HEK293 (cell line): ENCODE measurements around the gene DLX2.

Source experiments
- CTCF ChIA-PET: fragments of 350-600 bp; formaldehyde crosslinking; extraction: SDS; loops from one replicate; lab custom pipeline; 2021; ENCODE audit warnings: antibody characterized with exemption; lab: Yijun Ruan, JAX
- POLR2A ChIA-PET: fragments of 300-600 bp; formaldehyde crosslinking; extraction: SDS; loops from one replicate; lab custom pipeline; 2020; ENCODE audit warnings: antibody characterized with exemption, inconsistent platforms; lab: Yijun Ruan, JAX
- H3K27ac ChIP-seq: fragments of 200-500 bp; sonication (Bioruptor generic); 2 replicates; pipeline ENCODE4 v1.5.1; 2014; ENCODE audit warnings: low read depth, low read length, control low read depth, inconsistent platforms; ENCODE audit errors: extremely low read depth
- H3K36me3 ChIP-seq, 2 experiments: fragments of 200-500 bp in 1 of 2; sonication (Bioruptor generic) in 1 of 2; 1 replicate in 1 of 2; 2 replicates in 1 of 2; pipeline ENCODE4 v1.5.1; 2014 to 2017; ENCODE audit warnings: inconsistent platforms in 2 of 2, low read length in 2 of 2; ENCODE audit not compliant: control insufficient read depth in 2 of 2, insufficient read depth in 1 of 2
- H3K4me1 ChIP-seq: fragments of 200-500 bp; sonication (Bioruptor generic); 2 replicates; pipeline ENCODE4 v1.5.1; 2014; ENCODE audit warnings: mild to moderate bottlenecking, low read length, inconsistent platforms; ENCODE audit not compliant: control insufficient read depth, insufficient read depth
- H3K4me3 ChIP-seq: 2 replicates; pipeline ENCODE4 v1.5.1; 2011; ENCODE audit warnings: low read depth, mild to moderate bottlenecking, control low read depth, low read length, moderate library complexity
- H3K9me3 ChIP-seq: fragments of 200-500 bp; sonication (Bioruptor generic); 2 replicates; pipeline ENCODE4 v1.5.1; 2014; ENCODE audit warnings: low read depth, low read length, inconsistent platforms; ENCODE audit not compliant: control insufficient read depth, insufficient read depth
- FEZF1 ChIP-seq: fragments of 450-650 bp; formaldehyde crosslinking; IDR thresholded peaks from 2 replicates; pipeline ENCODE4 v1.5.1; 2016; ENCODE audit warnings: missing biosample characterization, missing genetic modification characterization
- GLIS2 ChIP-seq: fragments of 450-650 bp; formaldehyde crosslinking; IDR thresholded peaks from 2 replicates; pipeline ENCODE4 v1.5.1; 2016; ENCODE audit warnings: missing biosample characterization, missing genetic modification characterization
- KLF9 ChIP-seq: fragments of 450-650 bp; formaldehyde crosslinking; IDR thresholded peaks from 2 replicates; pipeline ENCODE4 v1.5.1; 2016; ENCODE audit warnings: missing biosample characterization, missing genetic modification characterization, low read depth
- MEIS1 ChIP-seq: sonication (generic); formaldehyde crosslinking; IDR thresholded peaks from 2 replicates; pipeline ENCODE4 v1.8.1; 2022; ENCODE audit warnings: missing genetic modification reagents, mild to moderate bottlenecking, borderline replicate concordance
- SP3 ChIP-seq: fragments of 450-650 bp; formaldehyde crosslinking; IDR thresholded peaks from 2 replicates; pipeline ENCODE4 v1.5.1; 2016; ENCODE audit warnings: missing biosample characterization, missing genetic modification characterization
- ZEB2 ChIP-seq: fragments of 450-650 bp; formaldehyde crosslinking; IDR thresholded peaks from 2 replicates; pipeline ENCODE4 v1.5.1; 2016; ENCODE audit warnings: missing biosample characterization, missing genetic modification characterization
- ZNF138 ChIP-seq: fragments of 450-650 bp; formaldehyde crosslinking; IDR thresholded peaks from 2 replicates; pipeline ENCODE4 v1.5.1; 2016; ENCODE audit warnings: missing biosample characterization, missing genetic modification characterization, borderline replicate concordance
- ZNF146 ChIP-seq: fragments of 450-650 bp; formaldehyde crosslinking; IDR thresholded peaks from 2 replicates; pipeline ENCODE4 v1.5.1; 2016; ENCODE audit warnings: missing biosample characterization, missing genetic modification characterization
- ZNF157 ChIP-seq: fragments of 450-650 bp; formaldehyde crosslinking; IDR thresholded peaks from 2 replicates; pipeline ENCODE4 v1.5.1; 2016; ENCODE audit warnings: missing biosample characterization, missing genetic modification characterization
- ZNF324 ChIP-seq: fragments of 450-650 bp; formaldehyde crosslinking; IDR thresholded peaks from 2 replicates; pipeline ENCODE4 v1.5.1; 2016; ENCODE audit warnings: missing biosample characterization, missing genetic modification characterization
- ZNF394 ChIP-seq: fragments of 450-650 bp; formaldehyde crosslinking; IDR thresholded peaks from 2 replicates; pipeline ENCODE4 v1.5.1; 2016; ENCODE audit warnings: missing biosample characterization, missing genetic modification characterization, mild to moderate bottlenecking, moderate library complexity, borderline replicate concordance
- ZNF426 ChIP-seq: fragments of 450-650 bp; formaldehyde crosslinking; IDR thresholded peaks from 2 replicates; pipeline ENCODE4 v1.5.1; 2017; ENCODE audit warnings: missing biosample characterization, missing genetic modification characterization, mild to moderate bottlenecking, inconsistent platforms, moderate library complexity
- ZNF596 ChIP-seq: fragments of 450-650 bp; IDR thresholded peaks from 2 replicates; pipeline ENCODE4 v1.5.0; 2018; ENCODE audit warnings: missing biosample characterization, mild to moderate bottlenecking, missing genetic modification characterization, moderate library complexity
- ZNF600 ChIP-seq: fragments of 450-650 bp; formaldehyde crosslinking; IDR thresholded peaks from 2 replicates; pipeline ENCODE4 v1.5.1; 2016; ENCODE audit warnings: missing biosample characterization, missing genetic modification characterization
- ZNF610 ChIP-seq: fragments of 450-650 bp; formaldehyde crosslinking; IDR thresholded peaks from 2 replicates; pipeline ENCODE4 v1.5.1; 2016; ENCODE audit warnings: missing biosample characterization, missing genetic modification characterization, borderline replicate concordance
- ZNF785 ChIP-seq: fragments of 450-650 bp; formaldehyde crosslinking; IDR thresholded peaks from 2 replicates; pipeline ENCODE4 v1.5.1; 2016; ENCODE audit warnings: missing biosample characterization, missing genetic modification characterization
- ZNF791 ChIP-seq: fragments of 450-650 bp; formaldehyde crosslinking; IDR thresholded peaks from 2 replicates; pipeline ENCODE4 v1.5.1; 2016; ENCODE audit warnings: missing biosample characterization, missing genetic modification characterization
- ZNF843 ChIP-seq: fragments of 450-650 bp; formaldehyde crosslinking; IDR thresholded peaks from 2 replicates; pipeline ENCODE4 v1.5.1; 2016; ENCODE audit warnings: missing biosample characterization, missing genetic modification characterization
- ZSCAN4 ChIP-seq: fragments of 450-650 bp; formaldehyde crosslinking; IDR thresholded peaks from 2 replicates; pipeline ENCODE4 v1.5.1; 2017; ENCODE audit warnings: missing biosample characterization, missing genetic modification characterization
- TF ChIP-seq, protein P1 (sequence below): fragments of 450-650 bp; formaldehyde crosslinking; IDR thresholded peaks from 2 replicates; pipeline ENCODE4 v1.5.1; 2016; ENCODE audit warnings: missing biosample characterization, missing genetic modification characterization

Gene DLX2

GRCh38 chr2:172098650-172099471 is 3.8 kb downstream of the DLX2 start (continued):
- TF ChIP-seq ZSCAN4 (peak; percentile 94), ZNF138 (tag by site-specific recombination) (no peak), ZNF324 (tag by site-specific recombination) (peak; percentile 26; the same call in 1 of the 2 replicates), ZNF394 (tag by site-specific recombination) (peak; percentile 29; the same call in 1 of the 2 replicates), ZNF600 (peak; percentile 100), ZNF596 (peak; percentile 57; the same call in 1 of the 2 replicates), ZNF157 (tag by site-specific recombination) (no peak), ZNF426 (tag by site-specific recombination) (no peak), ZNF785 (no peak), GLIS2 (tag by site-specific recombination) (peak; percentile 90), MEIS1 (no peak), ZEB2 (tag by site-specific recombination) (peak; percentile 90), SP3 (tag by site-specific recombination) (peak; percentile 39; the same call in 1 of the 2 replicates), ZNF146 (tag by site-specific recombination) (no peak), FEZF1 (tag by site-specific recombination) (peak; percentile 38; the same call in 1 of the 2 replicates), ZNF610 (tag by site-specific recombination) (no peak), ZNF791 (no peak), ZNF843 (peak; percentile 38; the same call in 1 of the 2 replicates)

DNA sequence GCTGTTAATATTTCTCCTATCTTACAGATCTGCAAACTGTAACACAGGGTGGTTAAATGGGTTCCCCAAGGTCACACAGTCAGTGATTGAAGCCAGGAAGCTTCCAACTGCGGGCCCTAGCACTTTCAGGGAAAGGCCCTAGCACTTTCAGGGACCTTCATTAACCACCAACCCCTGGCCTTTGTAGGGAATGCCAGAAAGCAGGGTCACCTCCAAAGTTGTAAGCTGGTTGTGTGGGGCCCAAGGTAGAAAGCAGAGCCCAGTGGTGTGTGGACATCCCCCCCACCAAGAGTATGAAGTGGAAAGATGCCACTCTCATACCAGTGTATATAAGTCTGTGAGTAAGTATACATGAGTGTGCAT is 4.4 kb downstream of the DLX2 start:
- no peaks in the 10 kb centered on the region for H3K9me3 ChIP-seq
- ChIA-PET CTCF (interaction anchor here (0.6 to 1.3 kb wide), 3 partner anchors 17 to 395 kb away, joined by 3 read pairs; no protein-coding TSS in a partner anchor), POLR2A (interaction anchor here (0.6 to 8.7 kb wide), 6 partner anchors 14 to 210 kb away, joined by 3 to 147 read pairs (median 6); partner anchors contain the start of genes DLX1, HAT1 and SLC25A12)
- peaks cover 0 to 22% of the 10 kb centered on the region in 2 experiments; a peak in 1 of 3 replicates for H3K36me3 ChIP-seq
- peaks cover 15% of the 10 kb centered on the region for H3K4me1 ChIP-seq
- H3K4me3 ChIP-seq, result peak overlapping the region; percentile 67; the same call in 1 of the 2 replicates
- TF ChIP-seq, protein P1, sequence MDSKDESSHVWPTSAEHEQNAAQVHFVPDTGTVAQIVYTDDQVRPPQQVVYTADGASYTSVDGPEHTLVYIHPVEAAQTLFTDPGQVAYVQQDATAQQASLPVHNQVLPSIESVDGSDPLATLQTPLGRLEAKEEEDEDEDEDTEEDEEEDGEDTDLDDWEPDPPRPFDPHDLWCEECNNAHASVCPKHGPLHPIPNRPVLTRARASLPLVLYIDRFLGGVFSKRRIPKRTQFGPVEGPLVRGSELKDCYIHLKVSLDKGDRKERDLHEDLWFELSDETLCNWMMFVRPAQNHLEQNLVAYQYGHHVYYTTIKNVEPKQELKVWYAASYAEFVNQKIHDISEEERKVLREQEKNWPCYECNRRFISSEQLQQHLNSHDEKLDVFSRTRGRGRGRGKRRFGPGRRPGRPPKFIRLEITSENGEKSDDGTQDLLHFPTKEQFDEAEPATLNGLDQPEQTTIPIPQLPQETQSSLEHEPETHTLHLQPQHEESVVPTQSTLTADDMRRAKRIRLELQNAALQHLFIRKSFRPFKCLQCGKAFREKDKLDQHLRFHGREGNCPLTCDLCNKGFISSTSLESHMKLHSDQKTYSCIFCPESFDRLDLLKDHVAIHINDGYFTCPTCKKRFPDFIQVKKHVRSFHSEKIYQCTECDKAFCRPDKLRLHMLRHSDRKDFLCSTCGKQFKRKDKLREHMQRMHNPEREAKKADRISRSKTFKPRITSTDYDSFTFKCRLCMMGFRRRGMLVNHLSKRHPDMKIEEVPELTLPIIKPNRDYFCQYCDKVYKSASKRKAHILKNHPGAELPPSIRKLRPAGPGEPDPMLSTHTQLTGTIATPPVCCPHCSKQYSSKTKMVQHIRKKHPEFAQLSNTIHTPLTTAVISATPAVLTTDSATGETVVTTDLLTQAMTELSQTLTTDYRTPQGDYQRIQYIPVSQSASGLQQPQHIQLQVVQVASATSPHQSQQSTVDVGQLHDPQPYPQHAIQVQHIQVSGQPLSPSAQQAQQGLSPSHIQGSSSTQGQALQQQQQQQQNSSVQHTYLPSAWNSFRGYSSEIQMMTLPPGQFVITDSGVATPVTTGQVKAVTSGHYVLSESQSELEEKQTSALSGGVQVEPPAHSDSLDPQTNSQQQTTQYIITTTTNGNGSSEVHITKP (tag by site-specific recombination), result peak; percentile 64
- no peak for TF ChIP-seq KLF9 (tag by site-specific recombination)
- H3K27ac ChIP-seq, result peak overlapping the region; percentile 99
